ENCODE results near the gene ERCC8. TPM values are rescaled to one million over a fixed set of nuclear protein-coding genes. Genes with fewer than 3 reads are reported as not detected.

The ERCC8 gene
- total RNA-seq, 1 experiment from 2014 or later, result 15.1 TPM

DNA sequence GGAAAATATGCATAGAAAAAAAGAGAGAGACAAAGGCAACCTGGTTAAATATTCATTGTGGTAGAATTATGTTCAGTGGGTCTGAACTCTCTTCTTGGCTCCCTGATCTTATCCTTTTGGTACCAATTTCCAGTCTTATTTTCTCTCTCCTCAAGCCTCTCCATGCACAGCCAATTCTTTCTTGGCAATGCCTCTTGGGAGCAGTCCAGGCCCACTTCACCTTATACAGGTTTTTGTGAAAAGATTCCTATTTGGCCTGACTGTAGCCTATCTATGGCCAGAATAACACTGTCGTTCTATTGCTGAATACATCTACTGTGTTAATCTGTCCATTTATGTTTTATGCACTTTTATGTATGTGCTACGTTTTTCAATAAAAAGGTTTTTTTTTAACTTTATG is 103.5 kb downstream of the ERCC8 start:
- BruUV-seq (replicated peaks), result no TSS peak
- DNase-seq (ENCODE audit: low read depth, low spot score), result no peak
- Histone ChIP-seq H3K9ac (ENCODE audit: low read length) (no peak overlapping the region), H3K4me2 (ENCODE audit: low read length) (no peak overlapping the region), H3K9me2 (ENCODE audit: insufficient read depth) (no peaks in the 10 kb centered on the region), H3K4me1 (ENCODE audit: control insufficient read depth in 1 of 2, insufficient read depth in 2 of 2, low read length in 2 of 2) (peaks cover 0 to 14% of the 10 kb centered on the region in 2 experiments; a peak in 3 of 4 replicates), H3K27me3 (ENCODE audit: insufficient read depth, low read length) (no peaks in the 10 kb centered on the region), H2AFZ (ENCODE audit: low read depth, low read length, poor library complexity, severe bottlenecking) (no peak overlapping the region), H4K20me1 (ENCODE audit: insufficient read depth) (no peaks in the 10 kb centered on the region), H3K4me3 (replicated peaks in 1 of 2; ENCODE audit: low read depth in 1 of 2, low read length in 2 of 2) (no peak overlapping the region), H3K9me3 (ENCODE audit: control insufficient read depth in 1 of 2, insufficient read depth in 1 of 2, low read depth in 1 of 2, low read length in 2 of 2) (no peaks in the 10 kb centered on the region), H3K36me3 (ENCODE audit: control insufficient read depth in 1 of 2, insufficient read depth in 2 of 2, low read length in 2 of 2) (no peaks in the 10 kb centered on the region), H3K79me2 (ENCODE audit: insufficient read depth, low read length) (peaks cover 31% of the 10 kb centered on the region; the same call in 1 of the 2 replicates), H3K27ac (ENCODE audit: low read depth, low read length) (no peak overlapping the region)
- TF ChIP-seq POLR2AphosphoS5 (IDR thresholded peaks at IDR 0.05; ENCODE audit: low read depth, low read length) (no peak), CBX3 (IDR thresholded peaks at IDR 0.05; ENCODE audit: low read depth) (no peak)
- TF ChIP-seq, protein P1, sequence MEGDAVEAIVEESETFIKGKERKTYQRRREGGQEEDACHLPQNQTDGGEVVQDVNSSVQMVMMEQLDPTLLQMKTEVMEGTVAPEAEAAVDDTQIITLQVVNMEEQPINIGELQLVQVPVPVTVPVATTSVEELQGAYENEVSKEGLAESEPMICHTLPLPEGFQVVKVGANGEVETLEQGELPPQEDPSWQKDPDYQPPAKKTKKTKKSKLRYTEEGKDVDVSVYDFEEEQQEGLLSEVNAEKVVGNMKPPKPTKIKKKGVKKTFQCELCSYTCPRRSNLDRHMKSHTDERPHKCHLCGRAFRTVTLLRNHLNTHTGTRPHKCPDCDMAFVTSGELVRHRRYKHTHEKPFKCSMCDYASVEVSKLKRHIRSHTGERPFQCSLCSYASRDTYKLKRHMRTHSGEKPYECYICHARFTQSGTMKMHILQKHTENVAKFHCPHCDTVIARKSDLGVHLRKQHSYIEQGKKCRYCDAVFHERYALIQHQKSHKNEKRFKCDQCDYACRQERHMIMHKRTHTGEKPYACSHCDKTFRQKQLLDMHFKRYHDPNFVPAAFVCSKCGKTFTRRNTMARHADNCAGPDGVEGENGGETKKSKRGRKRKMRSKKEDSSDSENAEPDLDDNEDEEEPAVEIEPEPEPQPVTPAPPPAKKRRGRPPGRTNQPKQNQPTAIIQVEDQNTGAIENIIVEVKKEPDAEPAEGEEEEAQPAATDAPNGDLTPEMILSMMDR (IDR thresholded peaks at IDR 0.05 in 2 of 3, conservative IDR thresholded peaks at IDR 0.05 in 1 of 3; ENCODE audit: borderline replicate concordance in 1 of 3, insufficient read depth in 1 of 3, low read depth in 2 of 3, low read length in 2 of 3), result no peak
- TF ChIP-seq, protein P2, sequence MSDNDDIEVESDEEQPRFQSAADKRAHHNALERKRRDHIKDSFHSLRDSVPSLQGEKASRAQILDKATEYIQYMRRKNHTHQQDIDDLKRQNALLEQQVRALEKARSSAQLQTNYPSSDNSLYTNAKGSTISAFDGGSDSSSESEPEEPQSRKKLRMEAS (IDR thresholded peaks at IDR 0.05), result no peak
- no peak for ATAC-seq
- intact Hi-C loops (cut with micrococcal nuclease), result loop anchor here (5.0 kb wide), 2 partner anchors 59 to 139 kb away; partner anchors contain the start of gene DEPDC1B
- POLR2A ChIA-PET, result no interaction called here
- RAD21 ChIA-PET (ENCODE audit: low non-redundant PET in 1 of 2, low total read pairs in 2 of 2, uncharacterized antibody in 2 of 2, unreplicated experiment in 2 of 2), result no interaction called here
- CTCF ChIA-PET, result no interaction called here

DNA sequence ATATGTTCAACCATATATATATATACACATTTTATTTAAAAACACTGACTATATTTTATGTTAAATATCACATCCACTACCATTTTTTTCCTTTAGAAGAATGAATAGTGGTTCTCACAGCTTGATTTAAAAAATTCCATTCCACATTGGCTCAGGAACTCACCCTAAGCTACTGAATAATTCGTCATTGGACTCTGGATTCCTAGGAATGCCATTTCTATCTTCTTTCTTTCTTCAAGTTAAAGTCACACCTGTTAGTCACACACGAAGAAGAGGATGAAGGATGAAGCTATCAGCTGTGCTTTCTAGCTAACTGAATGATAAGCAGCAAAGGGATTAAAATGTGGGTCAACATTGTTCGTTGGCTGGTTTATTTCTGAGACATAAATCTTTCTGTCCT is 108.7 kb downstream of the ERCC8 start:
- Histone ChIP-seq H3K4me2 (ENCODE audit: low read length) (no peak overlapping the region), H3K27ac (ENCODE audit: low read depth, low read length) (no peak overlapping the region), H3K79me2 (ENCODE audit: insufficient read depth, low read length) (peaks cover 21% of the 10 kb centered on the region), H4K20me1 (ENCODE audit: insufficient read depth) (no peaks in the 10 kb centered on the region), H3K4me3 (replicated peaks in 1 of 2; ENCODE audit: low read depth in 1 of 2, low read length in 2 of 2) (no peak overlapping the region), H3K27me3 (ENCODE audit: insufficient read depth, low read length) (no peaks in the 10 kb centered on the region), H3K9me3 (ENCODE audit: control insufficient read depth in 1 of 2, insufficient read depth in 1 of 2, low read depth in 1 of 2, low read length in 2 of 2) (no peaks in the 10 kb centered on the region), H3K36me3 (ENCODE audit: control insufficient read depth in 1 of 2, insufficient read depth in 2 of 2, low read length in 2 of 2) (no peaks in the 10 kb centered on the region), H2AFZ (ENCODE audit: low read depth, low read length, poor library complexity, severe bottlenecking) (no peak overlapping the region), H3K4me1 (ENCODE audit: control insufficient read depth in 1 of 2, insufficient read depth in 2 of 2, low read length in 2 of 2) (peaks cover 0 to 8% of the 10 kb centered on the region in 2 experiments; a peak in 2 of 4 replicates), H3K9me2 (ENCODE audit: insufficient read depth) (no peaks in the 10 kb centered on the region), H3K9ac (ENCODE audit: low read length) (no peak overlapping the region)
- POLR2A ChIA-PET, result interaction anchor here (2.9 kb wide), 1 partner anchor 8 kb away, joined by 12 read pairs; the partner anchor contains the start of gene ELOVL7
- CTCF ChIA-PET, result no interaction called here
- DNase-seq (ENCODE audit: low read depth, low spot score) (no peak), ATAC-seq (no peak)
- intact Hi-C loops (cut with micrococcal nuclease), result no loop called here
- RAD21 ChIA-PET (ENCODE audit: low non-redundant PET in 1 of 2, low total read pairs in 2 of 2, uncharacterized antibody in 2 of 2, unreplicated experiment in 2 of 2), result no interaction called here
- BruUV-seq (replicated peaks), result no TSS peak
- TF ChIP-seq RAD21 (IDR thresholded peaks at IDR 0.05; ENCODE audit: low read depth) (no peak), YY1 (IDR thresholded peaks at IDR 0.05; ENCODE audit: extremely low read depth, insufficient replicate concordance, low read depth, low read length) (no peak), CBX3 (IDR thresholded peaks at IDR 0.05; ENCODE audit: low read depth) (no peak), TCF7L2 (IDR thresholded peaks at IDR 0.05; ENCODE audit: borderline replicate concordance, extremely low read depth, insufficient read depth, insufficient read length) (no peak), EZH2 (IDR thresholded peaks at IDR 0.05) (no peak), SIN3A (IDR thresholded peaks at IDR 0.05; ENCODE audit: low read depth) (no peak), POLR2A (IDR thresholded peaks at IDR 0.05; ENCODE audit: borderline replicate concordance, extremely low read depth, insufficient read depth, insufficient read length) (no peak), CEBPB (IDR thresholded peaks at IDR 0.05; ENCODE audit: low read depth) (no peak), ELF1 (IDR thresholded peaks at IDR 0.05; ENCODE audit: borderline replicate concordance, low read depth) (no peak), SP1 (IDR thresholded peaks at IDR 0.05; ENCODE audit: low read depth) (no peak), FOSL1 (IDR thresholded peaks at IDR 0.05; ENCODE audit: low read depth) (no peak), JUND (IDR thresholded peaks at IDR 0.05) (no peak)
- TF ChIP-seq, protein P3, sequence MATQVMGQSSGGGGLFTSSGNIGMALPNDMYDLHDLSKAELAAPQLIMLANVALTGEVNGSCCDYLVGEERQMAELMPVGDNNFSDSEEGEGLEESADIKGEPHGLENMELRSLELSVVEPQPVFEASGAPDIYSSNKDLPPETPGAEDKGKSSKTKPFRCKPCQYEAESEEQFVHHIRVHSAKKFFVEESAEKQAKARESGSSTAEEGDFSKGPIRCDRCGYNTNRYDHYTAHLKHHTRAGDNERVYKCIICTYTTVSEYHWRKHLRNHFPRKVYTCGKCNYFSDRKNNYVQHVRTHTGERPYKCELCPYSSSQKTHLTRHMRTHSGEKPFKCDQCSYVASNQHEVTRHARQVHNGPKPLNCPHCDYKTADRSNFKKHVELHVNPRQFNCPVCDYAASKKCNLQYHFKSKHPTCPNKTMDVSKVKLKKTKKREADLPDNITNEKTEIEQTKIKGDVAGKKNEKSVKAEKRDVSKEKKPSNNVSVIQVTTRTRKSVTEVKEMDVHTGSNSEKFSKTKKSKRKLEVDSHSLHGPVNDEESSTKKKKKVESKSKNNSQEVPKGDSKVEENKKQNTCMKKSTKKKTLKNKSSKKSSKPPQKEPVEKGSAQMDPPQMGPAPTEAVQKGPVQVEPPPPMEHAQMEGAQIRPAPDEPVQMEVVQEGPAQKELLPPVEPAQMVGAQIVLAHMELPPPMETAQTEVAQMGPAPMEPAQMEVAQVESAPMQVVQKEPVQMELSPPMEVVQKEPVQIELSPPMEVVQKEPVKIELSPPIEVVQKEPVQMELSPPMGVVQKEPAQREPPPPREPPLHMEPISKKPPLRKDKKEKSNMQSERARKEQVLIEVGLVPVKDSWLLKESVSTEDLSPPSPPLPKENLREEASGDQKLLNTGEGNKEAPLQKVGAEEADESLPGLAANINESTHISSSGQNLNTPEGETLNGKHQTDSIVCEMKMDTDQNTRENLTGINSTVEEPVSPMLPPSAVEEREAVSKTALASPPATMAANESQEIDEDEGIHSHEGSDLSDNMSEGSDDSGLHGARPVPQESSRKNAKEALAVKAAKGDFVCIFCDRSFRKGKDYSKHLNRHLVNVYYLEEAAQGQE (IDR thresholded peaks at IDR 0.05; ENCODE audit: low read depth), result no peak
- TF ChIP-seq, protein P2 (IDR thresholded peaks at IDR 0.05), result no peak
